GM12872 (cell line): ENCODE measurements around the gene PDP2.

Experiments used
- CTCF ChIP-seq: IDR thresholded peaks from 3 replicates; pipeline ENCODE4 v1.5.1; 2011; ENCODE audit warnings: low read depth, mild to moderate bottlenecking, low read length, moderate library complexity; ENCODE audit not compliant: insufficient read depth

Gene PDP2

GRCh38 chr16:66881014-66881417 is 701 bp downstream of the PDP2 start:
- TF ChIP-seq CTCF: no peak

GRCh38 chr16:66881560-66881959 is 1.2 kb downstream of the PDP2 start:
- no peak for TF ChIP-seq CTCF

- no peak for TF ChIP-seq CTCF
These were observed 1.7 kb downstream of the PDP2 start for GRCh38 chr16:66881964-66882508.

- TF ChIP-seq CTCF: no peak
These were observed 2.4 kb downstream of the PDP2 start for GRCh38 chr16:66882702-66883101.

- no peak for TF ChIP-seq CTCF
These were observed 5.2 kb downstream of the PDP2 start for GRCh38 chr16:66885491-66885890.

GRCh38 chr16:66886321-66886720 is 6.0 kb downstream of the PDP2 start:
- TF ChIP-seq CTCF: no peak

GRCh38 chr16:66886914-66887313 is 6.6 kb downstream of the PDP2 start:
- no peak for TF ChIP-seq CTCF
